ENCODE measurements around the gene ZEB2.
A peak's percentile ranks its signal among the peaks of the same experiment; 100 is the strongest.

The ZEB2 gene

DNA sequence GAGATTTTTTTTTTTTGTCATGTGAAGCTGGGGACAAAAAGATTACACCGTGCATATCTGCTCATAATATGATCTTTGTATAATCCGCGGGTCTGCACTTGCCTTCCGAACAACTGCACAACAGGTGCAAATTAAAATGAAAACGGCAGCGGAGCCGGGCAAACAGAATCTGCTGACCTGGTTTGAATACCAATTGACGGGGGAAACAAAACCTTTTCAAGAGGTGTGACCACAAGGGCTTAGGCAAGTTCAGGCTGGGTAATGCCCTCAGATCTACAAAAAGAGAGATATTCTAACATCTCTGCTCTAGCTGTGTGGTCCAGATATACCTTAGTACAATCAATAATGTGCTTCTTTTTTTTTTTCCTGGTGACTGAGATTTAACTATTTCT is 88.5 kb downstream of the ZEB2 start:
- H3K27ac ChIP-seq (replicated peaks), result no peak overlapping the region; the same call in 1 of the 2 replicates
- H3K27me3 ChIP-seq (ENCODE audit: insufficient read depth, poor library complexity, severe bottlenecking), result no peaks in the 10 kb centered on the region
- DNase-seq (ENCODE audit: low read depth in 1 of 2, low spot score in 1 of 2), result no peak
- TF ChIP-seq, protein P1, sequence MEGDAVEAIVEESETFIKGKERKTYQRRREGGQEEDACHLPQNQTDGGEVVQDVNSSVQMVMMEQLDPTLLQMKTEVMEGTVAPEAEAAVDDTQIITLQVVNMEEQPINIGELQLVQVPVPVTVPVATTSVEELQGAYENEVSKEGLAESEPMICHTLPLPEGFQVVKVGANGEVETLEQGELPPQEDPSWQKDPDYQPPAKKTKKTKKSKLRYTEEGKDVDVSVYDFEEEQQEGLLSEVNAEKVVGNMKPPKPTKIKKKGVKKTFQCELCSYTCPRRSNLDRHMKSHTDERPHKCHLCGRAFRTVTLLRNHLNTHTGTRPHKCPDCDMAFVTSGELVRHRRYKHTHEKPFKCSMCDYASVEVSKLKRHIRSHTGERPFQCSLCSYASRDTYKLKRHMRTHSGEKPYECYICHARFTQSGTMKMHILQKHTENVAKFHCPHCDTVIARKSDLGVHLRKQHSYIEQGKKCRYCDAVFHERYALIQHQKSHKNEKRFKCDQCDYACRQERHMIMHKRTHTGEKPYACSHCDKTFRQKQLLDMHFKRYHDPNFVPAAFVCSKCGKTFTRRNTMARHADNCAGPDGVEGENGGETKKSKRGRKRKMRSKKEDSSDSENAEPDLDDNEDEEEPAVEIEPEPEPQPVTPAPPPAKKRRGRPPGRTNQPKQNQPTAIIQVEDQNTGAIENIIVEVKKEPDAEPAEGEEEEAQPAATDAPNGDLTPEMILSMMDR (IDR thresholded peaks at IDR 0.05; ENCODE audit: insufficient read depth, low read length), result no peak
- TF ChIP-seq POLR2AphosphoS5 (IDR thresholded peaks at IDR 0.05; ENCODE audit: low read depth) (no peak), SPI1 (IDR thresholded peaks at IDR 0.05; ENCODE audit: borderline replicate concordance, low read depth) (no peak), GABPA (IDR thresholded peaks at IDR 0.05; ENCODE audit: low read depth) (no peak)
- no peak overlapping the region for H3K4me3 ChIP-seq (replicated peaks; ENCODE audit: insufficient read depth, low read length)

DNA sequence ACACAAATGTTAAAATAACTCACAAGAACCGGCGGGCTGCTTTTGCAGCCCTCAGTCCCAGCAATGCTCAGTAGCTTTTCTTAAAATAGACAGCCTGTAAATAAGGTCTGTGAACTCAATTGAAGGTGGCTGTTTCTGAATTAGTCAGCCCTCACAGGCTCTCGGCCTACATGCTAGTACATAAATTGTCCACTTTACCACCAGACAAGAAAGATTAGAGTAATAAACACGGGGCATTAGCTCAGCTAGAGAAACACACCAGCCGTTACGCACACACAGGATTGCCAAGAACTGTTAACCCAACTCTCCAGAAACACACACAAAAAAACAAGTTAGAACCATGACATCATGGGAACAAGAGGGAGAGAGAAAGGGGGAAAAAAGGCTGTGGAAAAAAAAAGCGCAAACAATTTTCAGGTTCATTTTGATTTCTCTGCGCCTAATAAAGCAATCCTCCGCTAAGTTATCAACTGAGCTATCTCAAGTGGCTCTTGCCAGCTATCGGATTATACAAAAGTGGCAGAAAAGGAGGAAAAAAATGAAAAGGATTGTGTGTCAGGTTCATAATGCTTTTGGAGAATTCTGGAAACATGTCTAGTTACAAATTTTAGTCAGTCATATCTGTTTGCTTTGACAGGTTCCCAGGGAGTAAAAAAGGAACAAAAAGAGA is 89.1 kb downstream of the ZEB2 start:
- no peaks in the 10 kb centered on the region for H3K27me3 ChIP-seq (ENCODE audit: insufficient read depth, poor library complexity, severe bottlenecking)
- DNase-seq (ENCODE audit: low read depth in 1 of 2, low spot score in 1 of 2), result no peak
- H3K4me3 ChIP-seq (replicated peaks; ENCODE audit: insufficient read depth, low read length), result no peak overlapping the region
- no peak for TF ChIP-seq SPI1 (IDR thresholded peaks at IDR 0.05; ENCODE audit: borderline replicate concordance, low read depth)
- TF ChIP-seq POLR2AphosphoS5 (IDR thresholded peaks at IDR 0.05; ENCODE audit: low read depth), result no peak
- TF ChIP-seq, protein P2, sequence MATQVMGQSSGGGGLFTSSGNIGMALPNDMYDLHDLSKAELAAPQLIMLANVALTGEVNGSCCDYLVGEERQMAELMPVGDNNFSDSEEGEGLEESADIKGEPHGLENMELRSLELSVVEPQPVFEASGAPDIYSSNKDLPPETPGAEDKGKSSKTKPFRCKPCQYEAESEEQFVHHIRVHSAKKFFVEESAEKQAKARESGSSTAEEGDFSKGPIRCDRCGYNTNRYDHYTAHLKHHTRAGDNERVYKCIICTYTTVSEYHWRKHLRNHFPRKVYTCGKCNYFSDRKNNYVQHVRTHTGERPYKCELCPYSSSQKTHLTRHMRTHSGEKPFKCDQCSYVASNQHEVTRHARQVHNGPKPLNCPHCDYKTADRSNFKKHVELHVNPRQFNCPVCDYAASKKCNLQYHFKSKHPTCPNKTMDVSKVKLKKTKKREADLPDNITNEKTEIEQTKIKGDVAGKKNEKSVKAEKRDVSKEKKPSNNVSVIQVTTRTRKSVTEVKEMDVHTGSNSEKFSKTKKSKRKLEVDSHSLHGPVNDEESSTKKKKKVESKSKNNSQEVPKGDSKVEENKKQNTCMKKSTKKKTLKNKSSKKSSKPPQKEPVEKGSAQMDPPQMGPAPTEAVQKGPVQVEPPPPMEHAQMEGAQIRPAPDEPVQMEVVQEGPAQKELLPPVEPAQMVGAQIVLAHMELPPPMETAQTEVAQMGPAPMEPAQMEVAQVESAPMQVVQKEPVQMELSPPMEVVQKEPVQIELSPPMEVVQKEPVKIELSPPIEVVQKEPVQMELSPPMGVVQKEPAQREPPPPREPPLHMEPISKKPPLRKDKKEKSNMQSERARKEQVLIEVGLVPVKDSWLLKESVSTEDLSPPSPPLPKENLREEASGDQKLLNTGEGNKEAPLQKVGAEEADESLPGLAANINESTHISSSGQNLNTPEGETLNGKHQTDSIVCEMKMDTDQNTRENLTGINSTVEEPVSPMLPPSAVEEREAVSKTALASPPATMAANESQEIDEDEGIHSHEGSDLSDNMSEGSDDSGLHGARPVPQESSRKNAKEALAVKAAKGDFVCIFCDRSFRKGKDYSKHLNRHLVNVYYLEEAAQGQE (IDR thresholded peaks at IDR 0.05; ENCODE audit: insufficient replicate concordance, low read depth), result no peak
- TF ChIP-seq, protein P1 (IDR thresholded peaks at IDR 0.05; ENCODE audit: insufficient read depth, low read length), result no peak
- no peak for TF ChIP-seq GABPA (IDR thresholded peaks at IDR 0.05; ENCODE audit: low read depth)
- H3K27ac ChIP-seq (replicated peaks), result peak overlapping the region; percentile 10; the same call in 1 of the 2 replicates

DNA sequence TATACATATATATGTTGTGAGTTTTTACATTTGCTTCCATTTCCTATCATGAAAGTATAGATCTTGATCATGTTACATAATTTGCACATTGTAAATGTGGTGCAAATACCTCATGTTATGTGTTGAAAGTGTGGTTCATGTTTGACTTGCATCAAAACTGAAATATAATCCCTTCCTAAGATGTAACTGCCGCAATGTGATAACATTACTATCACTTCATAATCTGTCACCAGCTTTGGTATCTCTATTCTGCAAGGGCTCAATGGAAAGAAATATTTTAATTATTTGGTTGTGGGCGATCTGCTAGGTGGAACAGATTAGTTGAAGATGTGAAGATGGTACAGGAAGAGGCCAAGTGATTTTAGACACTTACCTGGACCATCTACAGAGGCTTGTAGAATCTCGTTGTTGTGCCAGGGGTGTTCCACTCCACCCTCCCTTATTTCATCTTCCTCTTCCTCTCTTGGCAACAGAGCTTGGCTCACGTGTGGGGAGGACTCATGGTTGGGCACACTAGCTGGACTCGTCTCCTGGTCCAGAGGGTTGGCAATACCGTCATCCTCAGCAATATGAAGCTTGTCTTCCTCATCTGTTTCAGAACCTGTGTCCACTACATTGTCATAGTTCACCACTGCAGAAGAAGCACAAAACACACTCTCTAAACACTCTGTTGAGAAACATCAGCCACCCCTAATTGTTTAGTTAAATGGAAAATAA is 90.4 kb downstream of the ZEB2 start:
- H3K4me3 ChIP-seq (replicated peaks; ENCODE audit: insufficient read depth, low read length), result no peak overlapping the region
- H3K27ac ChIP-seq (replicated peaks), result peak overlapping the region; percentile 17; the same call in 1 of the 2 replicates
- H3K27me3 ChIP-seq (ENCODE audit: insufficient read depth, poor library complexity, severe bottlenecking), result no peaks in the 10 kb centered on the region
- DNase-seq (ENCODE audit: low read depth in 1 of 2, low spot score in 1 of 2), result peak in 1 of 2 experiments; percentile 23
- TF ChIP-seq, protein P2 (IDR thresholded peaks at IDR 0.05; ENCODE audit: insufficient replicate concordance, low read depth), result no peak
- TF ChIP-seq SPI1 (IDR thresholded peaks at IDR 0.05; ENCODE audit: borderline replicate concordance, low read depth), result no peak
- TF ChIP-seq, protein P1 (IDR thresholded peaks at IDR 0.05; ENCODE audit: insufficient read depth, low read length), result no peak
- no peak for TF ChIP-seq POLR2AphosphoS5 (IDR thresholded peaks at IDR 0.05; ENCODE audit: low read depth)
- TF ChIP-seq GABPA (IDR thresholded peaks at IDR 0.05; ENCODE audit: low read depth), result no peak

Measured in HL-60 (cell line).